Activated naive CD8-positive, alpha-beta T cell treated with anti-CD3 and anti-CD28 coated beads, Interleukin-2, amount 10 ng/mL, durations not matched to agents 7 days and 5 days (primary cell): ENCODE measurements around the gene GP1BB. TPM values are rescaled to one million over a fixed set of nuclear protein-coding genes. Genes with fewer than 3 reads are reported as not detected.
"Not testable (repeated sequence)": the region's sequence is repeated elsewhere in the genome, so short reads cannot be mapped to it uniquely, and the experiment has no call there.

Experiments
- ATAC-seq: fragments of 150-1000 bp; cut with Tn5 transposase; one replicate; pipeline ENCODE4 v1.10.0; 2021; ENCODE audit warnings: low read depth, moderate library complexity
- POLR2A ChIA-PET: fragments of 350-600 bp; sonication (Branson Sonifier 250); formaldehyde crosslinking; loops from one replicate; lab custom pipeline; 2021; ENCODE audit warnings: antibody characterized with exemption; lab: Charles Lee
- DNase-seq: peaks from one replicate; pipeline ENCODE4 v3.0.0; 2021
- H3K27ac Mint-ChIP-seq: one replicate; pipeline ENCODE4 v1.8.0; 2022; ENCODE audit warnings: mild to moderate bottlenecking, mixed read lengths
- H3K27me3 Mint-ChIP-seq: one replicate; pipeline ENCODE4 v1.8.0; 2022; ENCODE audit warnings: mild to moderate bottlenecking, moderate library complexity, mixed read lengths
- H3K36me3 Mint-ChIP-seq: one replicate; pipeline ENCODE4 v1.8.0; 2021; ENCODE audit warnings: mild to moderate bottlenecking, mixed read lengths
- H3K4me1 Mint-ChIP-seq: one replicate; pipeline ENCODE4 v1.8.0; 2021; ENCODE audit warnings: mixed read lengths
- H3K4me3 Mint-ChIP-seq: one replicate; pipeline ENCODE4 v1.8.0; 2022; ENCODE audit warnings: mild to moderate bottlenecking, moderate library complexity, mixed read lengths
- H3K9me3 Mint-ChIP-seq: one replicate; pipeline ENCODE4 v1.8.0; 2021; ENCODE audit warnings: mixed read lengths
- total RNA-seq, 2 experiments: library from RNA; stranded (reverse); gene quantifications; one replicate each; pipeline ENCODE4 v1.2.3, GENCODE V29; 2021

The GP1BB gene
- total RNA-seq, 2 experiments from 2014 or later, result not detected

DNA sequence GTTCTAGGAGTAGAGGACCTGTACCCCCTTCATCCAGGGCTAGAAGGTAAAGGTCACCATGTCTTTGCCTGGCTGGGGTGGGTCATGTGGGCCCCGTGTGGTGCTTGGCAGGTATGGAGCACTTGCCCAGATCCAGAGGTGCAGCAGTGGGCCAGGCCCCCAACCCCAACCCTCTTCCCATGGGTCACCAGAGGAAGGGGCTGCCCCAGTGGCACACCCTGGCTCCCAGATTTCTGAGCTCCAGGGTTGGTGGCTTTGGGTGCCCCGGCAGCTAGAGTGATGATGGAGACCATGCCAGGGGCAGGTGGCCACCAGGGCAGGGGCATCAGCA is 2.4 kb upstream of the GP1BB start:
- Mint-ChIP-seq H3K27me3 (peaks cover 41% of the 10 kb centered on the region), H3K4me1 (peaks cover 7% of the 10 kb centered on the region), H3K36me3 (no peaks in the 10 kb centered on the region), H3K4me3 (no peak overlapping the region), H3K9me3 (no peaks in the 10 kb centered on the region), H3K27ac (no peak overlapping the region)
- ATAC-seq (no peak), DNase-seq (no peak)
- POLR2A ChIA-PET, result no interaction called here

DNA sequence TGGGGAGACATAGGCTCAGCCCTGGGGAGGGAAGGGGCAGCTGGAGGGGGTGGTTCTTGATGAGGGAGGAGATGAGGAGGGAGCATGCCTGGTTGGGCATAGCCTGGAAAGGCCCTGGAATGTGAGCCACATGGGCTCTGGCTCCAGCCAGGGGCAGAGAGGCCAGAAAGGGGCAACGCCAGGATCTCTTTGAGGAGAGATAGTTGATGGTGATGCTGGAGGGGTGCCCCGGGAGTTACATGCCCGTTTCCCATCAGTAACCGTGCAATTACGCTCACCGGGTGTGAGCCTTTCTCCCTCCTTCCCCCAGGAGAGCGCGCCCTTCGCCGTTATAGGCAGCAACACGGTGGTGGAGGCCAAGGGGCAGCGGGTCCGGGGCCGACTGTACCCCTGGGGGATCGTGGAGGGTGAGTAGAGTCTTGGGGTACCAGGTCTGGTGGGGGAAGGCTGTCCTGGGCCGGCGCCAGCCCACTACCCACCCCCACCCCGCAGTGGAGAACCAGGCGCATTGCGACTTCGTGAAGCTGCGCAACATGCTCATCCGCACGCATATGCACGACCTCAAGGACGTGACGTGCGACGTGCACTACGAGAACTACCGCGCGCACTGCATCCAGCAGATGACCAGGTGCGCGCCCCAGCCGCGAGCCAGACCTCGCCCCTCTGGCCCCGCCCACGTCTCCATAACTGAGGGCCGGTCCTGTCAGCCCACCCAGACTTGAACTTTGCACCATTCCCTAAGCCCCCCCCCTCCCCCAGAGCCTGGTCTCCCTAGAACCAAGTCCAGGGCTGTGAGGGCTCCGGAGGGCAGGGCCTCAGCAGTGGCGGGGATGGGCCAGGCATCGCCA is 1.8 kb upstream of the GP1BB start:
- ATAC-seq, result no peak
- POLR2A ChIA-PET, result no interaction called here
- H3K27ac Mint-ChIP-seq, result no peak overlapping the region
- H3K36me3 Mint-ChIP-seq, result no peaks in the 10 kb centered on the region
- H3K27me3 Mint-ChIP-seq, result peaks cover 41% of the 10 kb centered on the region
- no peak overlapping the region for H3K4me3 Mint-ChIP-seq
- H3K9me3 Mint-ChIP-seq, result no peaks in the 10 kb centered on the region
- peaks cover 7% of the 10 kb centered on the region for H3K4me1 Mint-ChIP-seq
- DNase-seq, result no peak

DNA sequence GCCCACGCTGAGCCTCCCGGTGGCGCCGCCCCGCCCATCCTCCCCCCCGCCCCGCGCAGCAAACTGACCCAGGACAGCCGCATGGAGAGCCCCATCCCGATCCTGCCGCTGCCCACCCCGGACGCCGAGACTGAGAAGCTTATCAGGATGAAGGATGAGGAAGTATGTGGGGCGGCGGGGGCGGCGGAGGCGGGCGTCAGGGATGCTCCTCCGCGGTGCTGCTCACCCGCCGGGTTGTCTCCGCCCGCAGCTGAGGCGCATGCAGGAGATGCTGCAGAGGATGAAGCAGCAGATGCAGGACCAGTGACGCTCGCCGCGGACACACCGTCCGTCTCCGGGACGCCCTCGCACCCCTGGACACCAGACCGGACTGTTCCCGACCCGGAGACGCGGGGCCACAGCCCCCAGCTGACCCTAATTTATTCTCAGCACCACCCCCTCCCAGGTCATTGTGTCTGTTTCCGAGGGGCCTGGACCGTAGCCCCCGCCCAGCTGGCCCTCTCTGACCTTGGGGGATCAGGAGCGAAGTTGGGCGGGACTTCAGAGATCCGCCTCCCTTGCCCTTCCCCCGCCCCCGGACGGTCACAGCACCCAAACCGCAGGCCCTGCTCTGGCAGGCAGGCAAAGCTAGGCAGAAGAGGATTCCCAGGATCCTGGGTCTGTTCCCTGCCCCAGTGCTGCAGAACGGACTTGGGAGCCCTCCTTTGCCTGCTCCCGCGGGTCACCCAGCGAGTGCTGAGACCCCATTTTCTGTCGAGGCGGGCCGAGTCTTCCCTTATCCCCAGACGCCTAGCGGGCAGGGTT is 959 bp upstream of the GP1BB start:
- Mint-ChIP-seq H3K27me3 (peaks cover 41% of the 10 kb centered on the region), H3K36me3 (no peaks in the 10 kb centered on the region), H3K27ac (no peak overlapping the region), H3K4me1 (peaks cover 7% of the 10 kb centered on the region), H3K4me3 (no peak overlapping the region), H3K9me3 (no peaks in the 10 kb centered on the region)
- no peak for DNase-seq
- POLR2A ChIA-PET, result no interaction called here
- no peak for ATAC-seq

DNA sequence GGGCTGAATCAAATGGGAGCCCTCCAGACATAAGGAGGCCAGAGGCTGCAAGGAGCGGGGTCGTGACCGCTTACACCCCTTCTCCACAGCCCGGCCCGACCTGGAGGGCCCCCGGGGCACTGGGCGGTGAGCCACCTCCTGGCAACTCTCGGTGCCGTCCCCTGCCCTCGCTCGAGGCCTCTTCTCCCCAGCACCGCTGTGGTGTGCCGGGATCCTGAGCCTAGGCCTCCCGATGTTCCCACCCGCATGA is 432 bp upstream of the GP1BB start:
- no peaks in the 10 kb centered on the region for H3K36me3 Mint-ChIP-seq
- POLR2A ChIA-PET, result no interaction called here
- ATAC-seq, result no peak
- H3K9me3 Mint-ChIP-seq, result no peaks in the 10 kb centered on the region
- DNase-seq, result no peak
- H3K27me3 Mint-ChIP-seq, result peaks cover 38% of the 10 kb centered on the region
- peaks cover 5% of the 10 kb centered on the region for H3K4me1 Mint-ChIP-seq
- H3K4me3 Mint-ChIP-seq, result no peak overlapping the region
- H3K27ac Mint-ChIP-seq, result no peak overlapping the region

DNA sequence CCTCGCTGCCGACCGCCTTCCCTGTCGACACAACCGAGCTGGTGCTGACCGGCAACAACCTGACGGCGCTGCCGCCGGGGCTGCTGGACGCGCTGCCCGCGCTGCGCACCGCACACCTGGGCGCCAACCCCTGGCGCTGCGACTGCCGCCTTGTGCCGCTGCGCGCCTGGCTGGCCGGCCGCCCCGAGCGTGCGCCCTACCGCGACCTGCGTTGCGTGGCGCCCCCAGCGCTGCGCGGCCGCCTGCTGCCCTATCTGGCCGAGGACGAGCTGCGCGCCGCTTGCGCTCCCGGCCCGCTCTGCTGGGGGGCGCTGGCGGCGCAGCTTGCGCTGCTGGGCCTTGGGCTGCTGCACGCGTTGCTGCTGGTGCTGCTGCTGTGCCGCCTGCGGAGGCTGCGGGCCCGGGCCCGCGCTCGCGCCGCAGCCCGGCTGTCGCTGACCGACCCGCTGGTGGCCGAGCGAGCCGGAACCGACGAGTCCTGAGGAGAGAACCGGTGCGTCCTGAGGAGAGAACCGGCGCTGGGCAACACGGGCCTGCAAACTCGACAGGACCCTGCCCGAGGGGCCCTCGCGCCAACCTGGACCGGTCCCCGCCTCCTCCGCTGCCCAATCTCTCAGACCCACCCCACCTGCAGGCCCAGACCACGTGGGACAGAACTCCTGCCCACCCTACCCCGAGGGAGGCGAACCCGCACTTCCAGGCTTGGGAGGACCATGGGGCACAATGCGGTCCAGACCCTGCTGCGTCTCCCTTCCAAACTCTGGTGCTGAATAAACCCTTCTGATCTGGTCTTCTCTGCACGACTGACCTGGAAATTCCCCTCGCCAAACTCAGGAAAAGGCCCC is 866 bp downstream of the GP1BB start:
- peaks cover 37% of the 10 kb centered on the region for H3K27me3 Mint-ChIP-seq
- peak; percentile 69 for ATAC-seq
- no peaks in the 10 kb centered on the region for H3K36me3 Mint-ChIP-seq
- POLR2A ChIA-PET, result interaction anchor here (1.0 kb wide), 1 partner anchor 46 kb away, joined by 3 read pairs; no protein-coding TSS in a partner anchor
- no peaks in the 10 kb centered on the region for H3K9me3 Mint-ChIP-seq
- H3K4me3 Mint-ChIP-seq, result peak overlapping the region; percentile 22
- H3K27ac Mint-ChIP-seq, result no peak overlapping the region
- peaks cover 5% of the 10 kb centered on the region for H3K4me1 Mint-ChIP-seq
- DNase-seq, result peak; percentile 63

DNA sequence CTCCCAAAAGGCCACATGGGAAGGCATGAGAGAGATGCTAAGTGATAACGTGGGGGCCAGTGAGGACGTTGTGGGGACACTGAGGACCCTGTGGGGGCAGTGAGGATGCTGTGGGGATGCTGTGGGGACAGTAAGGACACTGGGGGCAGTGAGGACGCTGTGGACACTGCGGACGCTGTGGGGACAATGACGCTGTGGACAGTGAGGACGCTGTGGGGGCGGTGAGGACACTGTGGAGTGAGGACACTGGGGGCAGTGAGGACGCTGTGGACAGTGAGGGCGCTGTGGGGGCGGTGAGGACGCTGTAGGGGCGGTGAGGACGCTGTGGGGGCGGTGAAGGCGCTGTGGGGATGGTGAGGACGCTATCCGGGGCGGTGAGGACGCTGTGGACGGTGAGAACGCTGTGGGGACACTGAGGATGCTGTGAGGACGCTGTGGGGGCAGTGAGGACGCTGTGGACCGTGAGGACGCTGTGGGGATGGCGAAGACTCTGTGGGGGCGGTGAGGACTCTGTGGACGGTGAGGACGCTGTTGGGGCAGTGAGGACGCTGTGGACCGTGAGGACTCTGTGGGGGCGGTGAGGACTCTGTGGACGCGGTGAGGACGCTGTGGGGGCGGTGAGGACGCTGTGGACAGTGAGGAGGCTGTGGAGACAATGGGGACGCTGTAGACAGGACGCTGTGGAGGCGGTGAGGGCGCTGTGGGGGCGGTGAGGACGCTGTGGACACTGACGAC is 1.8 kb downstream of the GP1BB start:
- POLR2A ChIA-PET, result no interaction called here

DNA sequence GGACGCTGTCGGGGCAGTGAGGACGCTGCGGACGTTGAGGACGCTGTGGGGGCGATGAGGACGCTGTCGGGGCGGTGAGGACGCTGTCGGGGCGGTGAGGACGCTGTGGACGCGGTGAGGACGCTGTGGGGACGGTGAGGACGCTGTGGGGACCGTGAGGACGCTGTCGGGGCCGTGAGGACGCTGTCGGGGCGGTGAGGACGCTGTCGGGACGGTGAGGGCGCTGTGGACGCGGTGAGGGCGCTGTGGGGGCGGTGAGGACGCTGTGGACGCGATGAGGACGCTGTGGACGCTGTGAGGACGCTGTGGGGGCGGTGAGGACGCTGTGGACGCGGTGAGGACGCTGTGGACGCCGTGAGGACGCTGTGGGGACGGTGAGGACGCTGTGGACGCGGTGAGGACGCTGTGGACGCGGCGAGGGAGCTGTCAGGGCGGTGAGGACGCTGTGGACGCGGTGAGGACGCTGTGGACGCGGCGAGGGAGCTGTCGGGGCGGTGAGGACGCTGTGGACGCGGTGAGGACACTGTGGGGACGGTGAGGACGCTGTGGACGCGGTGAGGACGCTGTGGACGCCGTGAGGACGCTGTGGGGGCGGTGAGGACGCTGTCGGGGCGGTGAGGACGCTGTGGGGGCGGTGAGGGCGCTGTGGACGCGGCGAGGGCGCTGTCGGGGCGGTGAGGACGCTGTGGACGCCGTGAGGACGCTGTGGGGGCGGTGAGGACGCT is 2.9 kb downstream of the GP1BB start:
- POLR2A ChIA-PET, ATAC-seq, H3K9me3 Mint-ChIP-seq, H3K36me3 Mint-ChIP-seq, H3K4me1 Mint-ChIP-seq, H3K27ac Mint-ChIP-seq, H3K4me3 Mint-ChIP-seq, DNase-seq: not testable (repeated sequence)
- H3K27me3 Mint-ChIP-seq, result peaks cover 23% of the 10 kb centered on the region

More for the DNA sequence above, 1.8 kb downstream of the GP1BB start:
- ATAC-seq (no peak), DNase-seq (no peak)
- Mint-ChIP-seq H3K4me3 (peak overlapping the region; percentile 22), H3K4me1 (peaks cover 5% of the 10 kb centered on the region), H3K36me3 (no peaks in the 10 kb centered on the region), H3K27me3 (peaks cover 30% of the 10 kb centered on the region), H3K27ac (peak overlapping the region; percentile 43), H3K9me3 (no peaks in the 10 kb centered on the region)

DNA sequence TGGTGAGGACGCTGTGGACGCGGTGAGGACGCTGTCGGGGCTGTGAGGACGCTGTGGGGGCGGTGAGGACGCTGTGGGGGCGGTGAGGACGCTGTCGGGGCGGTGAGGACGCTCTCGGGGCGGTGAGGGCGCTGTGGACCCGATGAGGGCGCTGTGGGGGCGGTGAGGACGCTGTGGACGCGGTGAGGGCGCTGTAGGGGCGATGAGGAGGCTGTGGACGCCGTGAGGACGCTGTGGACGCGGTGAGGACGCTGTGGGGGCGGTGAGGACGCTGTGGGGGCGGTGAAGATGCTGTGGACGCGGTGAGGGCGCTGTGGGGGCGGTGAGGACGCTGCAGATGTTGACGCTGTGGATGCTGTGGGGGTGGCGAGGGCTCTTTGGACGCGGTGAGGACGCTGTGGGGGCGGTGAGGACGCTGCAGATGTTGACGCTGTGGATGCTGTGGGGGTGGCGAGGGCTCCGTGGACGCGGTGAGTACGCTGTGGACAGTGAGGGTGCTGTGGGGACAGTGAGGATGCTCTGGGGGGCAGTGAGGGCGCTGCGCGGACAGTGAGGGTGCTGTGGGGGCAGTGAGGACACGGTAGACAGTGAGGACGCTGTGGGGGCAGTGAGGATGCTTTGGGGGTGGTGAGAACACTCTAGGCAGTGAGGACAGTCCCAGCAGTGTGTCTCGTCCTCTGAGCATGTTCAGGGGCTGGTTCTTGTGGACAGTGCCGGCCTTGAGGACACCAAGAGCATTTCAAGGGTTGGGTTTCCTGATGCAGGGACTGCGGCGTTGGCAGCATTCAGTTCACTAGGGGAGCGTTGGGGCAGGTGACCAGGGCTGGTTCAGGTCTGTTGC is 4.2 kb downstream of the GP1BB start:
- peaks cover 7% of the 10 kb centered on the region for H3K4me1 Mint-ChIP-seq
- H3K36me3 Mint-ChIP-seq, result no peaks in the 10 kb centered on the region
- no peak overlapping the region for H3K27ac Mint-ChIP-seq
- DNase-seq (no peak), ATAC-seq (no peak)
- peaks cover 18% of the 10 kb centered on the region for H3K27me3 Mint-ChIP-seq
- POLR2A ChIA-PET, result no interaction called here
- no peaks in the 10 kb centered on the region for H3K9me3 Mint-ChIP-seq
- no peak overlapping the region for H3K4me3 Mint-ChIP-seq

DNA sequence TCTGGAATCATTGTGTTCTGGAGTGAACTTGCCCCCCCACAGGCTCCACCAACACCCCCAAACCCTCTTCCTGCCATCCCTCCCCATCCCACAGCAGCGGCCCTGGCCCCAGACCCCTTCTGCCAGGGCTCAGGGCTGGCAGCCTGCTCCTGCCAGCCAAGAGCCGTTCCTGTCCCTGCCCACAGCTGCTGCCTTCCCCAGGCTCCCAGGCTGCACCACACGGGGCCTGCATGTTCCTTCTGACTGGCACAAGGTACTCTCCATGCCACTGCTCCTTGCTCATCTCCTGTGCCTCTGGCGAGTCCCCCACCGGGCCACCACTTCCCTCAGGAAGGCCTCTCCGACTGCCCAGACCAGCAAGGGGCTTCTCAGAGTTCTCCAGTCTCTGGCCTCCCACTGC is 4.9 kb downstream of the GP1BB start:
- Mint-ChIP-seq H3K4me1 (peaks cover 7% of the 10 kb centered on the region), H3K4me3 (no peak overlapping the region), H3K9me3 (no peaks in the 10 kb centered on the region), H3K27me3 (peaks cover 15% of the 10 kb centered on the region), H3K36me3 (no peaks in the 10 kb centered on the region), H3K27ac (no peak overlapping the region)
- POLR2A ChIA-PET, result no interaction called here
- DNase-seq (no peak), ATAC-seq (no peak)

DNA sequence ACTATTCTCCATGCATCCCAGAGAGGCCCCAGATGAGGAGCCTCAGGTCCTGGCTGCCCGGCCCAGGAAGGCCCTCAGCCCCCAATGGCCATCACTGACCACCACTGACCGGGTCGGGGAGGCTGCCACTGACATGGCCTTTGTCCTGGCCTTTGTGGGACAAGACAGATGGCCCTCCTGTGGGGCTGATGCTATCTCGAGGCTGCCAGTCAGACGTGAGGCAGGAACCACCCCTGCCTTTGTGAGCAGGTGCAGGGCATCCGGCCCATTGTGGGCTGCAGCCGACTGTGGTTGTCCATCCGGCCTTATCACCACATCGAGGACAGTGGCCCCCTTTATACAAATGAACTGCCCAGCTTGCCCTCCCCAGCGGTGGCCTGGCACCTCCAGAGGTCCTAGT is 5.5 kb downstream of the GP1BB start:
- H3K27me3 Mint-ChIP-seq, result peaks cover 12% of the 10 kb centered on the region
- POLR2A ChIA-PET, result no interaction called here
- H3K4me1 Mint-ChIP-seq, result peaks cover 7% of the 10 kb centered on the region
- ATAC-seq, result no peak
- H3K27ac Mint-ChIP-seq, result no peak overlapping the region
- no peak for DNase-seq
- H3K9me3 Mint-ChIP-seq, result no peaks in the 10 kb centered on the region
- no peak overlapping the region for H3K4me3 Mint-ChIP-seq
- no peaks in the 10 kb centered on the region for H3K36me3 Mint-ChIP-seq

DNA sequence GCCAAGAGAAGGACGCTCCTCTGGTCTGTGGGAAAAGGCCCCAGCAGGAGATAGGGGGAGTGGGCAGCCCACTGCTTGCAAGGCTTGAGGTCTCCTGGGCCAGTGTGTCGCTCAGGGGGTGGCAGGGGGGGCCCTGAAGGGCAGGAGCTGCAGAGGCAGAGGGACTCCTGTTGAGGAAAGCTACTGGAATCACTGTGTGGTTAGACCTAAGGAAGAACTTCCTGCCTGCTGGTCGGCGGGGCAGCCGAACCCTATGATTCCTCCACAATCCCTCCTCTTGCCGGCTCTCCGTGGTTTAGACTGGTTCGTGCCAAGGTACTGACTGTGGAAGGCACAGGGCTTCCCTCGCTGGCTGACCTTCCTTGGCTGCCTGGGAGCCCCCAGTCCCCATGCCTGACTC is 6.2 kb downstream of the GP1BB start:
- Mint-ChIP-seq H3K27ac (no peak overlapping the region), H3K36me3 (no peaks in the 10 kb centered on the region), H3K4me3 (no peak overlapping the region), H3K9me3 (no peaks in the 10 kb centered on the region), H3K27me3 (peaks cover 11% of the 10 kb centered on the region), H3K4me1 (peaks cover 6% of the 10 kb centered on the region)
- no peak for DNase-seq
- ATAC-seq, result no peak
- POLR2A ChIA-PET, result interaction anchor here (1.4 to 1.8 kb wide), 3 partner anchors 29 to 181 kb away, joined by 3 to 11 read pairs (median 5); no protein-coding TSS in a partner anchor

DNA sequence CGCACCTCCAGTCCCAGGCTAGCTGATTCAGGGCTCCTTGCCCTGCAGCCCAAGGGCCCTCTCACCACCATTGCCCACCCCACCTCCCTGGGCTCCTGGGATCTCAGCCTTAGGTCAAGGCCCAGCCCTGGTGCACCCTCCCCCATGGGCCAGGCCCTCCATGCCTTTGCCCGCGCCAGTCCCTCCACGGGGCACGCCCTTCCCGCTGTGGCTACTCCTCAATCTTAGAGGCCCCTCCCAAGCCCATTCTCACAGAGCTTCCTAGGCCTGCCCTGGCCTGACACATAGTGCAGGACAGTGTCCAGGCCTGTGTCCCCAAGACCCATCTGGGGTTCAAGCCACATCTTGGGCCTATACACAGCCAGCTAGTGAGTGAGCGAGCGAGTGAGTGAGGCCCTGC is 6.9 kb downstream of the GP1BB start:
- no peaks in the 10 kb centered on the region for H3K36me3 Mint-ChIP-seq
- DNase-seq, result no peak
- H3K9me3 Mint-ChIP-seq, result no peaks in the 10 kb centered on the region
- POLR2A ChIA-PET, result interaction anchor here (1.1 to 1.8 kb wide), 5 partner anchors 29 to 388 kb away, joined by 3 to 11 read pairs (median 5); no protein-coding TSS in a partner anchor
- H3K27ac Mint-ChIP-seq, result no peak overlapping the region
- peaks cover 2% of the 10 kb centered on the region for H3K4me1 Mint-ChIP-seq
- peaks cover 4% of the 10 kb centered on the region for H3K27me3 Mint-ChIP-seq
- no peak overlapping the region for H3K4me3 Mint-ChIP-seq
- no peak for ATAC-seq
